ENCODE measurements around the gene NOS2. TPM values are rescaled to one million over a fixed set of nuclear protein-coding genes. Genes with fewer than 3 reads are reported as not detected.

NOS2 gene
- total and polyA plus RNA-seq, 10 donors = 0.02 to 0.69 (median 0.13) TPM; not detected in 1

DNA sequence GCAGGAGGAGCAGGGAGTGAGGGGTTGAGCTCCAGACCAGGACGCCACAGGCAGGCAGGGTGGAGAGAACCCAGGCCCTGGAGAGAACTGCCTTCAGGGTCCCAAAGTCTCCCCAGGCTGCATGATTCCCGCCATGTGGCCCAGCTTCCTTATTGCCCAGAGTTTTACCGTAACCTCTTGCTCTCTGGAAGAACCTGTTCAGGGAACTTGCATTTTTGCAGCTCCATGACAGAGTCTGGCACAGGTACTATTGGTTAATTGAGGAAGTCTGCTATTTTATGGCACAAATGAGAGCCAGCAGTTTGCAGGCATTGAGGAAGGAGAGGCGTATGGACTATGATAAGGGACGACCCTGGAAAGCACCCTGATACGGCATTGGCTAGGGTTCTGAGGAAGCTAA, 11.6 kb upstream of the NOS2 start:
- Histone ChIP-seq H3K27me3 (replicated peaks in 1 of 7) (no peaks in the 10 kb centered on the region), H3K36me3 (no peaks in the 10 kb centered on the region), H3K4me3 (no peak overlapping the region), H3K4me1 (peaks cover 10 to 27% (median 20%) of the 10 kb centered on the region in 6 donors), H3K9me3 (no peaks in the 10 kb centered on the region), H3K27ac (no peak overlapping the region)
- intact Hi-C loops (cut with DNase I; ENCODE audit: low total_unique reads) = no loop called here
- WGBS, 5 donors = 83 to 91% (median 88%) methylated on average over 5 to 6 of the region's 6 CpGs
- TF ChIP-seq, protein P1, sequence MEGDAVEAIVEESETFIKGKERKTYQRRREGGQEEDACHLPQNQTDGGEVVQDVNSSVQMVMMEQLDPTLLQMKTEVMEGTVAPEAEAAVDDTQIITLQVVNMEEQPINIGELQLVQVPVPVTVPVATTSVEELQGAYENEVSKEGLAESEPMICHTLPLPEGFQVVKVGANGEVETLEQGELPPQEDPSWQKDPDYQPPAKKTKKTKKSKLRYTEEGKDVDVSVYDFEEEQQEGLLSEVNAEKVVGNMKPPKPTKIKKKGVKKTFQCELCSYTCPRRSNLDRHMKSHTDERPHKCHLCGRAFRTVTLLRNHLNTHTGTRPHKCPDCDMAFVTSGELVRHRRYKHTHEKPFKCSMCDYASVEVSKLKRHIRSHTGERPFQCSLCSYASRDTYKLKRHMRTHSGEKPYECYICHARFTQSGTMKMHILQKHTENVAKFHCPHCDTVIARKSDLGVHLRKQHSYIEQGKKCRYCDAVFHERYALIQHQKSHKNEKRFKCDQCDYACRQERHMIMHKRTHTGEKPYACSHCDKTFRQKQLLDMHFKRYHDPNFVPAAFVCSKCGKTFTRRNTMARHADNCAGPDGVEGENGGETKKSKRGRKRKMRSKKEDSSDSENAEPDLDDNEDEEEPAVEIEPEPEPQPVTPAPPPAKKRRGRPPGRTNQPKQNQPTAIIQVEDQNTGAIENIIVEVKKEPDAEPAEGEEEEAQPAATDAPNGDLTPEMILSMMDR (IDR thresholded peaks at IDR 0.05 in 8 of 11, conservative IDR thresholded peaks at IDR 0.05 in 3 of 11) = no peak
- TF ChIP-seq POLR2A (IDR thresholded peaks at IDR 0.05) (no peak), POLR2AphosphoS5 (IDR thresholded peaks at IDR 0.05) (no peak)
- no peak for DNase-seq

DNA sequence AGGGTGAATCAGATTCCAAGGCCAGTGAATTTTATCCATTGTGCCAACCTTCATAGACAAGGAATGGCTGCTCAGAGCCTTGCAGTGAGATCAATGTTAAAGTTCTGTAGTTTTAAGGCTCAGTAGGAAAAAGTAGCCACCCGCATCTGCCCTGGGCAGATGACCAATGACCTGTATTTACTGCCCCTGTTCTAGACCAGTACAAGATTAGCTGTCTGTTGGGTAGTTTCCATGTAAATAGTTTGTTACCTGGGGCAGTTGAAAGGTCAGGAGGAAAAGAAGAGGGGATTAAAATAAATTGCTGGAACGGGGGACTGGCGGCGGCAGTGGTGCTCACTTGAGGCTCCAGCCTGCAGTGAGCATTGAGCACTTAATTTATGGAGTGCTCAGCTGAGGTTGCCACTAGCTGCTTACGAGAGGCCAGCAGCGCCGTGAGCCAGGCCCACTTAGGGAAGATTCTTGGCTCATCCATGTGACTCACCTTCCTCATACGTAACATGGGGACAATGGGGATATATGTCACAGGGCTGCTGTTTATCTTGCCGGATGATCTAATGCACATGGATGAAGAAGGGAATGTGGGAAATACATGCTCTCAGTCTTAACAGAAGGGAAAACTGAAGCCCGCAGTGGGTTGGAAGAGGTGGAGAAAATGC, 10.7 kb upstream of the NOS2 start:
- WGBS, 5 donors = 83 to 95% (median 88%) methylated on average over 10 of the region's 10 CpGs

DNA sequence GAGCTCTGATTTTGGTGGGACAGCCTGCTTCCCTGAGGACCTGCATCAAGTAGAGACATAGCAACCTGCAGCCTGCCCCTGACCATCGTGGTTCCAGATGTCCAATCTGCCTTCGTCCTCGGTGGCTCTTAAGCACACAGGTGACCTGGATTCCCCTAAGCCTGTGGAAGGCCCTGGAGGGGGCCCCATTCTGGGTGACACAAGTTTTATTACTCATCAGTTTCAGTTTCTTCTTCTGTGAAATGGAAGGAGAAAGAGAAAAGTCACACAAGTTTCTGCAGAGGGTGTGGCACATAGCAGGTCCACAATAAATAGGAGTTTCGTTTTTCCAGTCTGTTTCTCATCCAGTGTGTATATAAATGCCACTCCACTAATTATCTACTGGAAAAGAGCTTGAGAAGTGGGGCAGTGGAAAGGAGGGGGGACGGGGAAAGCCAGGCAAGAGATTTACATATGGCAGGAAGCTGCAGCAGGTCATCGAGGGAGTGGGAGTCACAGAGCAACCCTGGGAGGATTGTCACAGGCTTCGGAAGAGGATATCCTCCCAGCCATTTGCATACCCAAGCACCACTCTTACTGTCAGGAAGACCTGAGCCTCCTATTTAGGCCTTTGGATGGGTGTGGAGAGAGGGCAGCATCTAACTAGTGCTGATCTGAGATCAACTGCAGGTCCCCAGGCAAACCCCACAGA, 10.0 kb upstream of the NOS2 start:
- TF ChIP-seq POLR2AphosphoS5 (IDR thresholded peaks at IDR 0.05) (no peak), POLR2A (IDR thresholded peaks at IDR 0.05) (no peak)
- TF ChIP-seq, protein P1 (IDR thresholded peaks at IDR 0.05 in 8 of 11, conservative IDR thresholded peaks at IDR 0.05 in 3 of 11) = no peak
- intact Hi-C loops (cut with DNase I; ENCODE audit: low total_unique reads) = no loop called here
- H3K4me3 ChIP-seq = no peak overlapping the region
- H3K27me3 ChIP-seq (replicated peaks in 1 of 7) = no peaks in the 10 kb centered on the region
- peak overlapping the region in 1 of 8 donors; percentile 45 for H3K27ac ChIP-seq
- H3K36me3 ChIP-seq = no peaks in the 10 kb centered on the region
- 41 to 62% (median 53%) methylated on average over 7 of the region's 7 CpGs for WGBS, 5 donors
- peaks cover 10 to 37% (median 32%) of the 10 kb centered on the region in 6 donors for H3K4me1 ChIP-seq
- DNase-seq = no peak
- H3K9me3 ChIP-seq = no peaks in the 10 kb centered on the region

More for the DNA sequence above, 10.7 kb upstream of the NOS2 start:
- Histone ChIP-seq H3K4me3 (no peak overlapping the region), H3K27ac (peak overlapping the region in 1 of 8 donors; percentile 45), H3K27me3 (replicated peaks in 1 of 7) (no peaks in the 10 kb centered on the region), H3K4me1 (peaks cover 10 to 30% (median 25%) of the 10 kb centered on the region in 6 donors), H3K9me3 (no peaks in the 10 kb centered on the region), H3K36me3 (no peaks in the 10 kb centered on the region)
- TF ChIP-seq POLR2AphosphoS5 (IDR thresholded peaks at IDR 0.05) (no peak), POLR2A (IDR thresholded peaks at IDR 0.05) (no peak)
- TF ChIP-seq, protein P1 (IDR thresholded peaks at IDR 0.05 in 8 of 11, conservative IDR thresholded peaks at IDR 0.05 in 3 of 11) = no peak
- intact Hi-C loops (cut with DNase I; ENCODE audit: low total_unique reads) = no loop called here
- no peak for DNase-seq

DNA sequence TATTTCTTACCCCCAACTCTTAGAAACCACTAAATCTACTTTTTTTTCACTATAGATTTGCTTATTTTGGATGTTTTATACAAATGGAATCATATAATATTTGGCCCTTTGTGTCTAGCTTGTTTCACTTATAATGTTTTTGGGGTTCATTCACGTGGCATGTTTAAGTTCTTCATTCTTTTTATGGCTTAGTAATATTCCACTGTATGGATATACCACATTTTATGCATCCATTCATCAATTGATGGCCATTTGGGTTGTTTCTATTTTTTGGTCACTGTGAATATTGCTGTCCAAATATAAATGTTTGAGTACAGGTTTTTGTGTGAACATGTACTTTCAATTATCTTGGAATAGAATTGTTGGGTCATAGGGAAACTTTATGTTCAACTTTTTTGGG, 9.2 kb upstream of the NOS2 start:
- TF ChIP-seq POLR2A (IDR thresholded peaks at IDR 0.05) (no peak), POLR2AphosphoS5 (IDR thresholded peaks at IDR 0.05) (no peak)
- TF ChIP-seq, protein P1 (IDR thresholded peaks at IDR 0.05 in 8 of 11, conservative IDR thresholded peaks at IDR 0.05 in 3 of 11) = no peak
- intact Hi-C loops (cut with DNase I; ENCODE audit: low total_unique reads) = loop anchor here (10.0 kb wide), 1 partner anchor 445 kb away; no protein-coding TSS in a partner anchor
- Histone ChIP-seq H3K9me3 (no peaks in the 10 kb centered on the region), H3K27ac (peak overlapping the region in 1 of 8 donors; percentile 45), H3K27me3 (replicated peaks in 1 of 7) (no peaks in the 10 kb centered on the region), H3K4me3 (no peak overlapping the region), H3K36me3 (no peaks in the 10 kb centered on the region), H3K4me1 (peaks cover 10 to 41% (median 35%) of the 10 kb centered on the region in 6 donors)
- DNase-seq = no peak
- WGBS, 5 donors = 91 to 100% (median 97%) methylated on average over 1 of the region's 1 CpG

All from spleen (tissue), 11 donors.